ENCODE measurements around the gene OSTC.

OSTC gene

GRCh38 chr4:108650212-108651013, at the start of gene OSTC:
Gene OSTC (plus strand): TSS chr4:108650599. CDS start chr4:108650656, 57 bp downstream.
- peak; percentile 50 to 66 for DNase-seq

- DNase-seq = no peak
Measured at GRCh38 chr4:108601106-108601505, 49.3 kb upstream of the OSTC start.

DNA sequence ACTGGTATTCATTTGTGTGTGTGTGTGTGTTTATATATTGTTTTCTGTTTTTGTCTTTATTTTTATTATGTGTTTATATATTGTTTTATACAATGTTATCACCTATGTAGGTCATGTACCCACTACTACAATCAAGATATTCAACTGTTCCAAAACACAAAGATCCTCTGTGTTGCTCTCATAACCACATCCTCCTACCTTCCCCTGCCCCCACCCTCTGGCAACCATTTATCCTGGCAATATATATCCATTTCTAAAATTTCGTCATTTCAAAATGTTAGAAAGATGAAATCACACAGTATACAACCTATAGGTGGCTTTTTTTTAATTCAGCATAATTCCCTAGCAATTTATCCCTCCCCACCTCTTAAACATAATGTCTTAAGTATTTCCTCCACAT, 48.9 kb upstream of the OSTC start:
- DNase-seq = no peak

- no peak for DNase-seq
Measured at GRCh38 chr4:108602163-108602562, 48.2 kb upstream of the OSTC start.

DNA sequence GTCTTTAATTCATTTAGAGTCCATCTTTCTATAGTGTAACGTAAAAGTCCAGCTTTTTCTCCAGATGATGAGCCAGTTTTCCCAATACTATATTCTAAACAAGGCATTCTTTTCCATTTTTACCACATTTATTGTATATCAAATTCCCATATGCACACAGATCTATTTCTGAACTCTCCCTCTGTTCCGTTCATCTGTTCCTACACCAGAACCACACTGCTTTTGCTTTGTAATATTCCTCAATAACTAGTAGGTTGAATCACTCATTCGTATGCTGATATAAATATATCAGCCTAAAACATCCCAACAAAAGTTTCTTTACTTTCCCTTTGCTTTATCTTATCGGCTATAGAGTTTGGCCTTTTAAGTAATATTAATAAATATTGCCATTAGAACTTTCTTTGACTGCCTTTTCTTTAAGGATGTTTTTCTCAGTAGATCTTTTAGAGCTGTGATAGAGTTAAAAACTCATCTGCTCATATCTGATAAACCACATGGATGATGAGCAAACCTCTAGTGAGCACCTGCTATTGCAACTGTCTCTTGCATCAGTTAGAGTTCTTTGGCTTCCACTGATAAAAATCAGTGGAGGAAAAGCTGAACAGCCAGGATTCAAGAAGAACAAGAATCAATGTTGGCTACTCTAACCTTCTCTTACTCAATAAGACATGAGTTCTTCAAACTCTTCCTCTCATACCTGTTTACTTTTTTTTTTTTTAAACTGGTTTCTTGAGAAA, 43.2 kb upstream of the OSTC start:
- no peak for DNase-seq

GRCh38 chr4:108611365-108611764, 39.0 kb upstream of the OSTC start:
- no peak for DNase-seq

DNA sequence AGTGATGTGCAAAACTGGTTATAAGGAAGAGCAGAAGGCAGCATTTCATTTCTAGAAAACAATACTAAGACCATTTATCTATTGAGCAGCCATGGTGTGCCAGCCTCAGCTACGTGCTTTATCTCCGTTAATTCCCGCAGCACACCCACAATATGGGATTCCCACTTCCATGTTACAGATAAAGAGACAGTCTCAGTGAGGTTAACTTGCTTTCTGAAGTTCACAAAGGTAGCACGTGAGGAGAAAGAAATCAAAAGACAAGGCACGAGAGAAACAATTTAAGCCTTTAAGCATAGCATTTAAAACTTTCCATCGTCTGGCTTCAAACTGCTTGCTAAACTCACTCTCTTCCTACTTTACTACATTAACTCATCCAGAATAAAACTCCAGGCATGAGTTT, 38.0 kb upstream of the OSTC start:
- DNase-seq = no peak

DNA sequence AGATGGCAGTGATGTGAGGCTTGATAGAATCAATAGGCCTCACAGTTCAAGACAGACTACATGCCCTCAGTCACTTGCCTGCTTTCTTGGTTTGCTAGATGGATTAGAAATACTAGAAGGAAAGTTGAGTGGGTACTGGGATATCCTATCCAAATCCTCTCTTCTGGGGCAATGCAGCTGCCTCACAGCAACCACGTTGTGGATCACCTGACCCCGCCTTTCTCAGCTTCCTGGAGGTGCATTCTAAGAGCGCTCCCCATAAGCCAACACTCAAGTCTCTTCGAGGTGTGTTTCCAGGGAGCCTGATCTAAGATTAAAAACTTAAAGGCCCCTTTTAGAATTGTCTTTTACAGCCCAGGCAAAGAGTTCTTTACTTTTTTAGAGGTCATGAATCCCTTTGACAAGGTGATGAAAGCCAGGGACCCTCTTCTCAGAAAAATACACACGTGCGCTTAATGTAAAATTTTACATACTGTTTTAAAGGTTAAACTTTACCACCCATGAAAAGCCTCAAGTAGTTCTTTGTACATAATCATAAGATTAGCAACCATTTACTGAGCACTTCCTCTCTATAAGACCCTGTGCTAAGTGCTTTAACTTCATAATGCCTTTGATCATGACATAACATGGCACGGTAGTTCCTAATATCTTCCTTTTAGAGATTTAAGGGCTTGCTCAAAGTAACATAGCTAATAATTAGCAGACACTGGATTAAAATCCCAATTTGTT, 30.9 kb upstream of the OSTC start:
- DNase-seq = no peak

GRCh38 chr4:108620101-108620932, 30.1 kb upstream of the OSTC start, which contains the start of gene RPL34:
Gene RPL34 (plus strand): TSS chr4:108620576. CDS start chr4:108621960, 1,384 bp downstream.
- DNase-seq = peak; percentile 69 to 73

DNA sequence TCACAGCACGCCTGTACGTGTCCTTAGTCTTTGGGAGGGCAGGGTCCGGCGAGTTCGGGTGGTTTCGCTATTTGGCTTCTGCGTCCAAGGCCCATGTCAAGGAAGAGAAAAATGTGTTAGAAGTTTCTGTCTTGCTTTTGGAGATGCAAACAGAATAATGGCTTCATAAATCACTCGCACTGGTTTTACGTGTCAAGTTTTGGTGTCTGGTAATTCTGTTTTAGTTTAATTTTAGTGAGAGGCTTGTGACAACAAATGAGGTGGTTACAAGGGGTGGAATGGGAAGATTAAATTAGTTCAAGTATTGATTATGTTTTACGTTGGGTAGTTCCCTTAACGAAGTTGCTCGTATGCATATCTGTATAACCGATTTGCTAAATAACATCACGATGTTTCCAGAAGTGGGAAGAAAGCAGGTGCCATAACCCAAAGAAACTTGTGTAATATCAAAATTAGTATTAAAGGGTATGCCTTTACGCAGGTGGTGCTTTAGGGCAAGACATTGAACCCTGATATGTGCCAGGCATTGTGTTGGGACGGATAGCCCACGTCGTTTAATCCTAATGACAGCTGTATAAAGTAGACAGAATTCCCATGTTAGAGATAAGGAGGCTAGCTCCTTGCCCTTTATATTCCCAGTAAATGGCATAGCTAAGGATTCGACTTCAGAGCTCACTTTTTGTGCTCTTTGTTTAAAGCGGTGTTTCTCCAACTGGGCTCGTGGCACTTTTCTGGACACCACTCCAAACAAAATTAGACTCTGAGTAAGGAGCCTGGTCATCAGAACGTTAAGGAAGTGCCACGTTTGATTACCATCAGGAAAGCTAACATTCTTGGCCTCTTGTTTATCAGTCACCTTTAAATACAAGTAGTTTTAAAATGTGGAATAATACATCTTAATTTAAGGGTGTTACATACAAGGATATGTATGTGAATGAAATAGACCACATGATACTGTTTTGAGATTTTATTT, 29.2 kb upstream of the OSTC start:
- DNase-seq = no peak

DNA sequence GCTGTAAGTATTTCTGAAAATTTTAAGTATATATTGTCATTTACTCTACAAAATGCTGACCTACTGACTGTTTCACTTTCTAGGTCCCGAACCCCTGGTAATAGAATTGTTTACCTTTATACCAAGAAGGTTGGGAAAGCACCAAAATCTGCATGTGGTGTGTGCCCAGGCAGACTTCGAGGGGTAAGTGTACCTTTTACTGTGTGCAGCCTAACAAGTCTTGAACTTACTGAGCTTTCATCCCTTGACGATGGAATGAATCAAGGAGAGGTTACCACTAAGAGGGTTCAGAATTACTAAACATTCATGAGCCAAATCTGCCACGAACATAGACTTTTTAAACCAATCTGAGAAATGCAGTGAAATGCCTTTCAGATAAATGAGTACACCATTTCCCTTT, 28.4 kb upstream of the OSTC start:
- no peak for DNase-seq

DNA sequence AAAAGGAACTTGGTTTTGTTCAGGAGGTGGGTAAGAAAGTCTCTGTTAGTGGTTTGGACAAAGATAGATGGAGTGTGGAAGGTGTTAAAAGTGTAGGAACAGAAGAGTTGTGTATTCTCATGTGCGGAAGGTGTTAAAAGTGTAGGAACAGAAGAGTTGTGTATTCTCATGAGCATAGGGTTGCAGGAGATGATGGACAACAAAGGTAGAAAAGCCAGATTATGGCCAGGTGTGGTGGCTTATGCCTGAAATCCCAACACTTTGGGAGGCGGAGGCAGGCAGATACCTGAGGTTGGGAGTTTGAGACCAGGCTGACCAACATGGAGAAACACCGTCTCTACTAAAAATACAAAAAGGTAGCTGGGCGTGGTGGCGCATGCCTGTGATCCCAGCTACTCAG, 27.6 kb upstream of the OSTC start:
- no peak for DNase-seq

DNA sequence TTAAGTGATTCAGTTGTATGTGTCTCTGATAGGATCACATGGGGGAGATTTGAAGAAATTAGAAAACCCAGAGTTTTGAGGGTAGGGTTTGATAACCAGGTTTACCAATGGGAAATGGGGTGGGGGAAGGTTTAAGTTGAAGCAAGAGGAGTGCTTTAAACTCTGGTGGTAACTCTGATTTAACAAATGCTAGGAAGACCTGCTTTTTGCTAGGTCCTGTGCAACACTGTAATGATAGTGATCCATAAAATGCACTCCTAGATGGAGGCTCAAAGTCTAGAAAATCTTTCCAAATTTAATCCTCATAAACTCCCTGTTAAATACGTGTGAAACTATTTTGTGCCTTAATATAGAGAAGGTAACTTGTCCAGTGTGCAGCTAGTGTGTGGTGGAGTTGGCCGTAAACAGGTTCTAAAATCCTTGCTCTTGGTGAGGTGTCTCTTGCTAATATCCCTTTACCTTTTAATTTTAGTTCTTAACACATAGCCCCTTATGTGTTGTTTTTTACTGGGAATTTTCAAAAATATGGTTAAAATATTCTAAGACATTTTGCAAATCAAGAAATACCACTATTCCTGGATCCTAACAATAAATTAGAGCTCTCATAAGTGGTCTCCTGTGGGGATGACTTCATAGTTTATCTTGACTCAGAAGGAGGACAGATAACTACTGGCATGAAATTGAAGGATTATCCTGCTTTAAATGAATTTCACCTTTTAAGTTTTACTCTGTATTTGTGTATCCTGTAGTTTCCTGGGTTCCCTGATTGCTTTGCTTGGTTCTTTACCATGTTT, 25.9 kb upstream of the OSTC start:
- DNase-seq = no peak

GRCh38 chr4:108626056-108626455, 24.3 kb upstream of the OSTC start:
- DNase-seq = no peak

GRCh38 chr4:108628411-108628810, 22.0 kb upstream of the OSTC start:
- DNase-seq = no peak

GRCh38 chr4:108635070-108635655, 15.2 kb upstream of the OSTC start:
- no peak for DNase-seq

- no peak for DNase-seq
Measured at GRCh38 chr4:108636246-108636645, 14.2 kb upstream of the OSTC start.

DNA sequence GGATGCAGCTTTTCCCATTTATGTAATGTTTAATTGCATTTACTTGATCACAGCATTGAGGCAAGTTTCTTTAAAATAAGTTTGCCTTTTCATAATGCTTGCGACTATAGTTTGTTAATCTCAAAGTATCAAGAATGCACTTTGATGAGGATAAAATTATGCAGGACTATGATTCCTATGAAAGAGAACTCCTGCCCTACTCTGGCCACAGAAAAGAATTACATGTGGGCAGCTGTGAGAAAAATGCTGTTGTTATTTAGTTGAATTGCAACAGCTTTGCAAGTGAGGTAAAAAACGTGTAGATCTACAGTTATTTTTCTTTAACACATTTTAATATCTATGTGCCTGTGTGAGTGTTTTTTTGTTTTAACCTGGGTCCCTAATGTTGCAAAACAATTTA, 12.5 kb upstream of the OSTC start:
- no peak for DNase-seq

DNA sequence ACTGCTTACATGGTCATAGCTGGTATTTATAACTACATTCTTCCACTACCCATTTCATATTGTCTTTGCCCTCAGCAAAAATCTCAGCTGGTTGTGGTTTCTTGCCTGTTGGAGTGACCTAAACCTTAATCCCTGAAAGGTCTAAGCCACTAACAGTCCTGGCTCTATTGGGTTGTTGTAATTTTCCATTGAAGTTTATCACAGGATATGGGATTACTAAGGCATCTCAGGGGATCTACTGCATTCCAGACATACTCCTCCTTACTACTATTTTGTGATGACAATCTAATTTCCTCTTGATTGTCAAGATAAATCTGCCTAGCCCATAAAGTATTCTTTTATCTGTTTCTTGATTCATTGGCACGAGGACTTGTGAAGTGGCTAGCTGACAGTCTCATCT, 6.2 kb upstream of the OSTC start:
- DNase-seq = no peak

DNA sequence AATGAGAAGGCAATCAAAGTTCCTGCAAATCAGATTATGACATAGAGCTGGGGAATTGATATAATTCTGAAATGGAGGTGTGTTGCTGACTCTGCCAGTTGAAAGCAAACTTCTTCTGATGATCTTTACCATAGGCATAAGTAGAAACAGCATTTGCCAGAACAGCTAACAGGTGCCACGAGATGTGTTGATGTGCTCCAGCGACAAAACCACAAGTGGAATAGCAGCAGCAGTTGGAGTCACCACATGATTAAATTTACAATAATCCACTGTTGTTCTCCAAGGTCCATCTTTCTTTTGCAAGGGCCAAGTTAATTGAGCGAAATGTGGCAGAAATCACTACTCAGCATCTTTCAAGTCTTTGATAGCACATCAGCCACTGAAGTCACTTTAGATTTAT, 3.7 kb upstream of the OSTC start:
- DNase-seq = no peak
